H1 (cell line): Measurements from ENCODE around the gene RAB3C. TPM values are rescaled to one million over a fixed set of nuclear protein-coding genes. Genes with fewer than 3 reads are reported as not detected.

Source experiments
- CTCF ChIA-PET: fragments of 300-600 bp; sonication (Branson Sonifier 250); formaldehyde crosslinking; loops from one replicate; lab custom pipeline; 2021; ENCODE audit not compliant: partially characterized antibody; lab: Charles Lee
- POLR2A ChIA-PET: fragments of 300-600 bp; sonication (Branson Sonifier 250); formaldehyde crosslinking; loops from one replicate; lab custom pipeline; 2021; ENCODE audit warnings: inconsistent platforms; ENCODE audit not compliant: partially characterized antibody; lab: Charles Lee
- DNase-seq, 2 experiments: peaks; one replicate each; pipeline versions ENCODE4 v3.0.0 to v3.0.0-alpha.2; 2010 to 2022; ENCODE audit warnings: low spot score in 2 of 2, low read depth in 1 of 2, mixed read lengths in 1 of 2
- FAIRE-seq: peaks from 2 replicates; lab custom pipeline; 2011; peaks lifted over from hg19 to GRCh38; lab: Jason Lieb, UNC
- H2AFZ ChIP-seq: 2 replicates; pipeline ENCODE4 v1.8.1; 2012; ENCODE audit warnings: low read length, inconsistent platforms
- H2AK5ac ChIP-seq: 2 replicates; pipeline ENCODE4 v1.6.1; 2013; ENCODE audit warnings: low read depth, low read length
- H2BK120ac ChIP-seq: replicated peaks from 2 replicates; pipeline ENCODE3; 2013; ENCODE audit warnings: low read depth, low read length, inconsistent platforms
- H2BK12ac ChIP-seq: 2 replicates; pipeline ENCODE4 v1.6.1; 2013; ENCODE audit warnings: low read depth, low read length
- H2BK15ac ChIP-seq: 2 replicates; pipeline ENCODE4 v1.6.1; 2013; ENCODE audit warnings: low read length
- H2BK20ac ChIP-seq: 2 replicates; pipeline ENCODE4 v1.6.1; 2013; ENCODE audit warnings: low read length
- H2BK5ac ChIP-seq: 2 replicates; pipeline ENCODE4 v1.6.1; 2013; ENCODE audit warnings: low read depth, low read length
- H3K14ac ChIP-seq: 2 replicates; pipeline ENCODE4 v1.6.1; 2013; ENCODE audit warnings: inconsistent platforms; ENCODE audit not compliant: insufficient read length
- H3K18ac ChIP-seq: 2 replicates; pipeline ENCODE4 v1.6.1; 2013; ENCODE audit warnings: low read length; ENCODE audit errors: extremely low read depth
- H3K23ac ChIP-seq: 2 replicates; pipeline ENCODE4 v1.6.1; 2013; ENCODE audit warnings: inconsistent platforms; ENCODE audit not compliant: insufficient read length
- H3K23me2 ChIP-seq: 2 replicates; pipeline ENCODE4 v1.6.1; 2013; ENCODE audit warnings: low read depth, low read length
- H3K27ac ChIP-seq: 2 replicates; pipeline ENCODE4 v1.6.1; 2011; ENCODE audit warnings: low read depth, low read length, inconsistent platforms
- H3K27me3 ChIP-seq, 4 experiments: replicated peaks in 1 of 4; 1 replicate in 1 of 4; 2 replicates in 3 of 4; pipeline versions ENCODE4 v1.6.1 to v1.8.1; 2011 to 2013; ENCODE audit warnings: low read length in 3 of 4, mild to moderate bottlenecking in 3 of 4, inconsistent platforms in 2 of 4, mixed read lengths in 2 of 4, moderate library complexity in 1 of 4; ENCODE audit not compliant: control insufficient read depth in 3 of 4, insufficient read depth in 3 of 4; ENCODE audit errors: extremely low read depth in 1 of 4
- H3K36me3 ChIP-seq, 4 experiments: 2 replicates each; pipeline versions ENCODE4 v1.6.1 to v1.8.1; 2011 to 2013; ENCODE audit warnings: mild to moderate bottlenecking in 4 of 4, low read length in 3 of 4, moderate library complexity in 2 of 4, control low read depth in 1 of 4, inconsistent platforms in 1 of 4; ENCODE audit not compliant: insufficient read depth in 4 of 4, control insufficient read depth in 2 of 4
- H3K4ac ChIP-seq: replicated peaks from 2 replicates; pipeline ENCODE3; 2013; ENCODE audit warnings: low read length, low read depth, mixed read lengths, inconsistent platforms; ENCODE audit not compliant: insufficient read length
- H3K4me1 ChIP-seq, 4 experiments: replicated peaks in 1 of 4; 1 replicate in 1 of 4; 2 replicates in 3 of 4; pipeline versions ENCODE4 v1.6.1 to v1.8.1; 2011 to 2013; ENCODE audit warnings: low read length in 3 of 4, inconsistent platforms in 2 of 4, mixed read lengths in 1 of 4; ENCODE audit not compliant: insufficient read depth in 4 of 4, control insufficient read depth in 3 of 4
- H3K4me2 ChIP-seq, 2 experiments: 2 replicates each; pipeline versions ENCODE4 v1.6.1 to v1.8.1; 2011 to 2013; ENCODE audit warnings: low read depth in 2 of 2, low read length in 2 of 2, control low read depth in 1 of 2, inconsistent platforms in 1 of 2, mild to moderate bottlenecking in 1 of 2; ENCODE audit not compliant: insufficient read depth in 1 of 2
- H3K4me3 ChIP-seq, 4 experiments: fragments of 200-600, 300-600 bp in 1 of 4; sonication (generic), shearing (Covaris generic), sonication (Bioruptor Twin) in 1 of 4; 2 replicates each; pipeline versions ENCODE4 v1.5.1 to v1.8.1; 2011 to 2016; ENCODE audit warnings: low read length in 4 of 4, low read depth in 3 of 4, control low read depth in 2 of 4, inconsistent platforms in 2 of 4, mild to moderate bottlenecking in 2 of 4, mixed read lengths in 1 of 4, moderate library complexity in 1 of 4; ENCODE audit not compliant: insufficient read depth in 2 of 4; ENCODE audit errors: extremely low read depth in 1 of 4
- H3K56ac ChIP-seq: replicated peaks from 2 replicates; pipeline ENCODE3; 2013; ENCODE audit warnings: low read depth, mild to moderate bottlenecking, mixed read lengths, low read length, inconsistent platforms; ENCODE audit not compliant: insufficient read length
- H3K79me1 ChIP-seq: 2 replicates; pipeline ENCODE4 v1.6.1; 2013; ENCODE audit warnings: low read depth, low read length, control low read depth
- H3K79me2 ChIP-seq, 2 experiments: 2 replicates each; pipeline versions ENCODE4 v1.6.1 to v1.8.1; 2012 to 2013; ENCODE audit warnings: low read length in 2 of 2, mild to moderate bottlenecking in 2 of 2, inconsistent platforms in 1 of 2; ENCODE audit not compliant: insufficient read depth in 2 of 2, control insufficient read depth in 1 of 2
- H3K9ac ChIP-seq, 4 experiments: replicated peaks in 1 of 4; 1 replicate in 1 of 4; 2 replicates in 3 of 4; pipeline versions ENCODE4 v1.6.1 to v1.8.1; 2011 to 2013; ENCODE audit warnings: low read depth in 3 of 4, low read length in 3 of 4, control low read depth in 2 of 4, mild to moderate bottlenecking in 2 of 4, moderate library complexity in 2 of 4, inconsistent platforms in 1 of 4; ENCODE audit errors: extremely low read depth in 1 of 4
- H3K9me3 ChIP-seq, 2 experiments: 2 replicates each; pipeline versions ENCODE4 v1.6.1 to v1.8.1; 2012 to 2013; ENCODE audit warnings: mild to moderate bottlenecking in 2 of 2, moderate library complexity in 2 of 2, control low read depth in 1 of 2, inconsistent platforms in 1 of 2, low read depth in 1 of 2, low read length in 1 of 2, mixed read lengths in 1 of 2; ENCODE audit not compliant: insufficient read depth in 2 of 2
- H4K20me1 ChIP-seq, 2 experiments: replicated peaks in 1 of 2; 2 replicates each; pipeline versions ENCODE3 to v1.8.1; 2011 to 2013; ENCODE audit warnings: inconsistent platforms in 2 of 2, low read length in 2 of 2, mild to moderate bottlenecking in 1 of 2; ENCODE audit not compliant: insufficient read depth in 2 of 2, control insufficient read depth in 1 of 2
- H4K5ac ChIP-seq: 2 replicates; pipeline ENCODE4 v1.6.1; 2013; ENCODE audit warnings: low read length, low read depth, mixed read lengths, inconsistent platforms; ENCODE audit not compliant: insufficient read length
- H4K8ac ChIP-seq: 2 replicates; pipeline ENCODE4 v1.8.0; 2013; ENCODE audit warnings: mild to moderate bottlenecking, moderate library complexity, low read length, inconsistent platforms; ENCODE audit not compliant: insufficient read depth; ENCODE audit errors: extremely low read depth
- H4K91ac ChIP-seq: replicated peaks from 2 replicates; pipeline ENCODE3; 2013; ENCODE audit warnings: low read length, mixed read lengths, inconsistent platforms; ENCODE audit not compliant: insufficient read length
- NANOG ChIP-seq: IDR thresholded peaks from 2 replicates; pipeline ENCODE4 v1.6.1; 2011; ENCODE audit warnings: low read length, low read depth, mild to moderate bottlenecking, inconsistent platforms; ENCODE audit not compliant: insufficient read depth, poor library complexity, severe bottlenecking
- TCF12 ChIP-seq: IDR thresholded peaks from 2 replicates; pipeline ENCODE4 v1.6.1; 2011; ENCODE audit warnings: low read depth, mild to moderate bottlenecking, low read length
- WGBS, 2 experiments: shearing (Covaris generic) in 1 of 2; methylation state at CpG; one replicate each; pipeline versions ENCODE4 v1.1.6 to v1.1.7; 2013 to 2015; ENCODE audit warnings: low lambda C conversion rate in 2 of 2, mixed read lengths in 2 of 2, inconsistent platforms in 1 of 2, low coverage in 1 of 2, missing lambda C conversion rate in 1 of 2; ENCODE audit not compliant: insufficient replicate concordance in 2 of 2, insufficient coverage in 1 of 2, insufficient read length in 1 of 2; ENCODE audit errors: extremely low coverage in 1 of 2, missing lambda C conversion rate in 1 of 2; 5-methylcytosine and 5-hydroxymethylcytosine counted together
- polyA plus RNA-seq, 7 experiments: library from polyadenylated mRNA; depleted of rRNA in 3 of 7; stranded (reverse) in 5 of 7; unstranded in 2 of 7; fragments of >200 nt in 5 of 7; fragments of 200-250 nt in 2 of 7; gene quantifications; 1 replicate in 5 of 7; 2 replicates in 1 of 7; 4 replicates in 1 of 7; pipeline versions ENCODE4 v1.2.1 to v1.2.3, GENCODE V29; 2011 to 2013; ENCODE audit warnings: missing spikeins in 2 of 7, mixed read lengths in 2 of 7
- total RNA-seq: library from RNA; stranded (reverse); fragmentation: NEBNext Ultra II Directional; extraction: Animal tissue kit (Norgen Biotek cat#: 25700); gene quantifications from 2 replicates; pipeline ENCODE4 v1.2.1, GENCODE V29; 2021
- TF ChIP-seq, protein P1 (sequence below): IDR thresholded peaks from 2 replicates; pipeline ENCODE4 v1.6.1; 2011; ENCODE audit warnings: low read length, improper control_type of control experiment

RAB3C gene
- total and polyA plus RNA-seq, 2 of the 8 experiments (the other 6 are each of a cell fraction or from before 2014, with no cell fraction given), result 14.7 to 18.3 TPM

DNA sequence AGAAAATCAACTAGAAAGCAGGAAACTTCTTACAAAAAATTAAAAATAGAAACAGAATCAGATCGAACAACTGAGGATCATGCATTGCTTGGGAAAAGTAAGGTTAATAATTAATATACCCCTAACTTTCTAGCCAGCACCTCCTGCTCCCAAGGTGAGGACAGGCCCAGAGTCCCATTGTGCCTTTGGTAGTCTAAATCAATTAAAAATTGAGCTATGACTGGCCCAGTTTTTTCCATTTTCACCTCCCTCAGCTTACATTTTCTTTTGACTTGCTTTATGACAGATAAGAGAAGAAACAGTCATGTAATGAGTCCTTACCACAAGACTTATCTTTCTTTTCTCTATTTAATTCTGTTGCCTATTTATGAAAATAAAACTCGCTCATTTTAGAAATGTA, 182.2 kb downstream of the RAB3C start:
- Histone ChIP-seq H3K23ac (no peak overlapping the region), H3K27me3 (no peaks in the 10 kb centered on the region), H3K9ac (no peak overlapping the region), H3K4ac (no peak overlapping the region), H2BK5ac (no peak overlapping the region), H2BK20ac (no peak overlapping the region), H4K20me1 (no peaks in the 10 kb centered on the region), H4K5ac (no peak overlapping the region), H3K56ac (no peak overlapping the region), H3K9me3 (no peaks in the 10 kb centered on the region), H2BK12ac (no peak overlapping the region), H3K18ac (no peak overlapping the region), H2AFZ (no peak overlapping the region), H2BK15ac (no peak overlapping the region), H3K23me2 (peaks cover 2% of the 10 kb centered on the region; the same call in 1 of the 2 replicates), H3K79me2 (no peaks in the 10 kb centered on the region), H2AK5ac (no peak overlapping the region), H4K91ac (no peak overlapping the region)
- 92% methylated on average over 2 of the region's 2 CpGs; no CpG with 5 or more reads in 1 of the 2 experiments for WGBS, 2 experiments
- ChIA-PET POLR2A (no interaction called here), CTCF (interaction anchor here (0.6 to 1.1 kb wide), 3 partner anchors 12 to 30 kb away, joined by 3 to 4 read pairs (median 3); no protein-coding TSS in a partner anchor)
- TF ChIP-seq, protein P1, sequence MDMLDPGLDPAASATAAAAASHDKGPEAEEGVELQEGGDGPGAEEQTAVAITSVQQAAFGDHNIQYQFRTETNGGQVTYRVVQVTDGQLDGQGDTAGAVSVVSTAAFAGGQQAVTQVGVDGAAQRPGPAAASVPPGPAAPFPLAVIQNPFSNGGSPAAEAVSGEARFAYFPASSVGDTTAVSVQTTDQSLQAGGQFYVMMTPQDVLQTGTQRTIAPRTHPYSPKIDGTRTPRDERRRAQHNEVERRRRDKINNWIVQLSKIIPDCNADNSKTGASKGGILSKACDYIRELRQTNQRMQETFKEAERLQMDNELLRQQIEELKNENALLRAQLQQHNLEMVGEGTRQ, result no peak
- no peak for TF ChIP-seq TCF12
- TF ChIP-seq NANOG, result no peak
- TF ChIP-seq, all 59 proteins: peak for 0
- Histone ChIP-seq H4K8ac (no peak overlapping the region), H2BK120ac (no peak overlapping the region), H3K79me1 (no peaks in the 10 kb centered on the region), H3K4me2 (no peak overlapping the region), H3K36me3 (no peaks in the 10 kb centered on the region), H3K4me3 (no peak overlapping the region), H3K4me1 (no peaks in the 10 kb centered on the region), H3K27ac (no peak overlapping the region), H3K14ac (no peak overlapping the region)
- FAIRE-seq (no peak), DNase-seq (no peak)
